ENCODE results near the gene GRIK3.

DNA sequence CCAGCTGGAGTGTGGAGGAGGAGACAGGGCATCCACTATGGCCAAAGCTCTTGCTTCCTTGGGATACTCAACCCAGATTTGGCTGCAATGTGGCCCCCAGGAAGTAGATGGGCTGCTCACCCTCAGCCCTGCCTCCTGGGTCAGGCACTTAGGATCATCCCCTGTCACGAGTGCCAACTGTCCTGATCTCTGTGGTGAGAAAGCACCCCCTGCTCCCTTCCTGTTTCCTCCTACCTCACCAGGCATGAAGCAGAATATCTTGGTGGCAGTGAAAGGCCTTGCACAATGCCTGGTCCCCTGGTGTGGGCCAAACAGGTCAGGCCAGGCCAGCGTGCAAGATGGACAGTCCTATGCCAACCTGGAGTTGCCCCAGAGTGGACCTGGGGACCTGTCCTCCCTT lies 211.7 kb downstream of the GRIK3 start:
- no peak for TF ChIP-seq POLR2A (IDR thresholded peaks at IDR 0.05)
- TF ChIP-seq, protein P1, sequence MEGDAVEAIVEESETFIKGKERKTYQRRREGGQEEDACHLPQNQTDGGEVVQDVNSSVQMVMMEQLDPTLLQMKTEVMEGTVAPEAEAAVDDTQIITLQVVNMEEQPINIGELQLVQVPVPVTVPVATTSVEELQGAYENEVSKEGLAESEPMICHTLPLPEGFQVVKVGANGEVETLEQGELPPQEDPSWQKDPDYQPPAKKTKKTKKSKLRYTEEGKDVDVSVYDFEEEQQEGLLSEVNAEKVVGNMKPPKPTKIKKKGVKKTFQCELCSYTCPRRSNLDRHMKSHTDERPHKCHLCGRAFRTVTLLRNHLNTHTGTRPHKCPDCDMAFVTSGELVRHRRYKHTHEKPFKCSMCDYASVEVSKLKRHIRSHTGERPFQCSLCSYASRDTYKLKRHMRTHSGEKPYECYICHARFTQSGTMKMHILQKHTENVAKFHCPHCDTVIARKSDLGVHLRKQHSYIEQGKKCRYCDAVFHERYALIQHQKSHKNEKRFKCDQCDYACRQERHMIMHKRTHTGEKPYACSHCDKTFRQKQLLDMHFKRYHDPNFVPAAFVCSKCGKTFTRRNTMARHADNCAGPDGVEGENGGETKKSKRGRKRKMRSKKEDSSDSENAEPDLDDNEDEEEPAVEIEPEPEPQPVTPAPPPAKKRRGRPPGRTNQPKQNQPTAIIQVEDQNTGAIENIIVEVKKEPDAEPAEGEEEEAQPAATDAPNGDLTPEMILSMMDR (IDR thresholded peaks at IDR 0.05), result no peak
